OCI-LY1 (cell line): ENCODE measurements around the gene N4BP2L1.

Source experiments
- EZH2 ChIP-seq: fragments of 200-600 bp; sonication (generic), shearing (Covaris generic); IDR thresholded peaks from 2 replicates; pipeline ENCODE4 v1.8.0; 2017; ENCODE audit warnings: borderline replicate concordance, mixed run types, mild to moderate bottlenecking, antibody characterized with exemption, low read length, moderate library complexity, mixed read lengths
- TF ChIP-seq, protein P1 (sequence below): fragments of 200-600 bp; sonication (generic), shearing (Covaris generic); IDR thresholded peaks from 2 replicates; pipeline ENCODE4 v1.5.1; 2017; ENCODE audit warnings: mild to moderate bottlenecking, antibody characterized with exemption, low read length, moderate library complexity, mixed read lengths

DNA sequence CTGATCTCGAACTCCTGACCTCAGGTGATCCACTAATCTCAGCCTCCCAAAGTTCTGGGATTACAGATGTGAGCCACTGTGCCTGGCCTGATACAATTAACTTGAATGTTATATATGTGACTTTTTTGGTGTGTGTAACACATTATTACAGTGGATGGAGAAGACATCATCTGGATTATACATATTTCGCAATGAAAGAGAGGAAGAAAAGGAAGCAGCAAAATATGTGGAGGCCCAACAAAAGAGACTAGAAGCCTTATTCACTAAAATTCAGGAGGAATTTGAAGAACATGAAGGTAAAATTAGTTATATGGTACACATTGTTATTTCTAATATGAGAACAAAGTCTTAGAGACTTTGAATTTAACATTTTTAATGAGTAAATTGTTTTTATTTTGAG lies 57.1 kb downstream of the N4BP2L1 start:
- TF ChIP-seq, protein P1, sequence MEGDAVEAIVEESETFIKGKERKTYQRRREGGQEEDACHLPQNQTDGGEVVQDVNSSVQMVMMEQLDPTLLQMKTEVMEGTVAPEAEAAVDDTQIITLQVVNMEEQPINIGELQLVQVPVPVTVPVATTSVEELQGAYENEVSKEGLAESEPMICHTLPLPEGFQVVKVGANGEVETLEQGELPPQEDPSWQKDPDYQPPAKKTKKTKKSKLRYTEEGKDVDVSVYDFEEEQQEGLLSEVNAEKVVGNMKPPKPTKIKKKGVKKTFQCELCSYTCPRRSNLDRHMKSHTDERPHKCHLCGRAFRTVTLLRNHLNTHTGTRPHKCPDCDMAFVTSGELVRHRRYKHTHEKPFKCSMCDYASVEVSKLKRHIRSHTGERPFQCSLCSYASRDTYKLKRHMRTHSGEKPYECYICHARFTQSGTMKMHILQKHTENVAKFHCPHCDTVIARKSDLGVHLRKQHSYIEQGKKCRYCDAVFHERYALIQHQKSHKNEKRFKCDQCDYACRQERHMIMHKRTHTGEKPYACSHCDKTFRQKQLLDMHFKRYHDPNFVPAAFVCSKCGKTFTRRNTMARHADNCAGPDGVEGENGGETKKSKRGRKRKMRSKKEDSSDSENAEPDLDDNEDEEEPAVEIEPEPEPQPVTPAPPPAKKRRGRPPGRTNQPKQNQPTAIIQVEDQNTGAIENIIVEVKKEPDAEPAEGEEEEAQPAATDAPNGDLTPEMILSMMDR = no peak
- no peak for TF ChIP-seq EZH2
